ENCODE results near the gene PEX14.
"Not testable (repeated sequence)": the region's sequence is repeated elsewhere in the genome, so short reads cannot be mapped to it uniquely, and the experiment has no call there.

Gene PEX14, protein sequence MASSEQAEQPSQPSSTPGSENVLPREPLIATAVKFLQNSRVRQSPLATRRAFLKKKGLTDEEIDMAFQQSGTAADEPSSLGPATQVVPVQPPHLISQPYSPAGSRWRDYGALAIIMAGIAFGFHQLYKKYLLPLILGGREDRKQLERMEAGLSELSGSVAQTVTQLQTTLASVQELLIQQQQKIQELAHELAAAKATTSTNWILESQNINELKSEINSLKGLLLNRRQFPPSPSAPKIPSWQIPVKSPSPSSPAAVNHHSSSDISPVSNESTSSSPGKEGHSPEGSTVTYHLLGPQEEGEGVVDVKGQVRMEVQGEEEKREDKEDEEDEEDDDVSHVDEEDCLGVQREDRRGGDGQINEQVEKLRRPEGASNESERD

DNA sequence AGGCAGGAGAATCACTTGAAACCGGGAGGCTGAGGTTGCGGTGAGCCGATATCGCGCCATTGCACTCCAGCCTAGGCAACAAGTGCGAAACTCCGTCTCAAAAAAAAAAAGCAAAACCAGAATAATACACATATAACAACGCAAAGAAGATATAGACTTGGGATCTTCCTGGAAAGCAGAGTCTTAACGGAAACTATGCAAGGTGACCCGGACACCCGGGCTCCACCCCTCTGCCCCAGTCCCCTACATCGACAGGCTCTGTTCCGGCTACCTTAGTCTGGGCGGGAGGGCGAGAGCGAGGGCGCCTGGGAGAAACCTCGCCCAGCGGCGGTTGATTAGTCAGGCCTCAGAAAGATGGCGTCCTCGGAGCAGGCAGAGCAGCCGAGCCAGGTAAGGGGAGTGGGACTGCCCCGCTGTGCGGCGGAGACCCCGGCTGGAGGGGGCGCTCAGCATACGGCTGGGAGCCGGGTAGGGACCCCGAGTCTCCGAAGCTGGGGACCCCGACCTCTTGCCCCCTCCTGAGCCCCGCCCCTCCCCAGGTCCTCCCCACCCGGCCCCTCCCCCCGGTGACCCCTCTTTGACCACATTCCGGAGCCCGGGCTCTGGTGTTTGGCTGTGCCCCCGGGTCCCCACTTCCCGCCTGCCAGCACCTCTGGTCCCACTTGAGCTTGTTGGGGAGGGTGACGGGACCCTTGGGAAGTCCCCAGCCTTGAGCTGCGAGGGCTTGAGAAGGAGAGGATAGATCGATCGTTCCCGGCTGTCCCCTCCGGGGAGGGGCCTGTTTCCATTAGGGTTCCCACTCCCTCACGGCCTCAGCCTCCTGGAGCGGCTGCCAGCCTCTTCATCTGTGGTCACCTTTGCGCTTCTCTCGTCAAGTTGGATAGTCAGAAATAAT, at the start of gene PEX14:
Gene PEX14 (plus strand): TSS at position 338 of the 895 bp plus-strand sequence. CDS start 17 bp downstream, at position 355.
- peak; percentile 93 for DNase-seq (ENCODE audit: low spot score)

DNA sequence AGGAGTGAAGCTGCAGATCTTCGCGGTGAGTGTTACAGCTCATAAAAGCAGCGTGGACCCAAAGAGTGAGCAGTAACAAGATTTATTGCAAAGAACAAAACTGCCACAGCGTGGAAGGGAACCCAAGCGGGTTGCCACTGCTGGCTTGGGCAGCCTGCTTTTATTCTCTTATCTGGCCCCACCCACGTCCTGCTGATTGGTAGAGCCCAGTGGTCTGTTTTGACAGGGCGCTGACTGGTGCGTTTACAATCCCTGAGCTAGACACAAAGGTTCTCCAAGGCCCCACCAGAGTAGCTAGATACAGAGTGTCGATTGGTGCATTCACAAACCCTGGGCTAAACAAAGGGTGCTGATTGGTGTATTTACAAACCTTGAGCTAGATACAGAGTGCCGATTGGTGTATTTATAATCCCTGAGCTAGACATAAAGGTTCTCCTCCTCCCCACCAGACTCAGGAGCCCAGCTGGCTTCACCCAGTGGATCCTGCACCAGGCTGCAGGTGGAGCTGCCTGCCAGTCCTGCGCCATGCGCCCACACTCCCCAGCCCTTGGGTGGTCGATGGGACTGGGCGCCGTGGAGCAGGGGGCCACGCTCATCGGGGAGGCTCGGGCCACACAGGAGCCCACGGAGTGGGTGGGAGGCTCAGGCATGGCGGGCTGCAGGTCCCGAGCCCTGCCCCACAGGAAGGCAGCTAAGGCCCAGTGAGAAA, 48.8 kb upstream of the PEX14 start:
- DNase-seq (ENCODE audit: low spot score): not testable (repeated sequence)

DNA sequence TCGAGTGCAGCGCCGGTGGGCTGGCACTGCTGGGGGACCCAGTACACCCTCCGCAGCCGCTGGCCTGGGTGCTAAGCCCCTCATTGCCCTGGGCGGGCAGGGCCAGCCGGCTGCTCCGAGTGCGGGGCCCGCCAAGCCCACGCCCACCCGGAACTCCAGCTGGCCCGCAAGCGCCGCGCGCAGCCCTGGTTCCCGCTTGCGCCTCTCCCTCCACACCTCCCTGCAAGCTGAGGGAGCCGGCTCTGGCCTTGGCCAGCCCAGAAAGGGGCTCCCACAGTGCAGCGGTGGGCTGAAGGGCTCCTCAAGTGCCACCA, 48.3 kb upstream of the PEX14 start:
- not testable (repeated sequence) for DNase-seq (ENCODE audit: low spot score)

DNA sequence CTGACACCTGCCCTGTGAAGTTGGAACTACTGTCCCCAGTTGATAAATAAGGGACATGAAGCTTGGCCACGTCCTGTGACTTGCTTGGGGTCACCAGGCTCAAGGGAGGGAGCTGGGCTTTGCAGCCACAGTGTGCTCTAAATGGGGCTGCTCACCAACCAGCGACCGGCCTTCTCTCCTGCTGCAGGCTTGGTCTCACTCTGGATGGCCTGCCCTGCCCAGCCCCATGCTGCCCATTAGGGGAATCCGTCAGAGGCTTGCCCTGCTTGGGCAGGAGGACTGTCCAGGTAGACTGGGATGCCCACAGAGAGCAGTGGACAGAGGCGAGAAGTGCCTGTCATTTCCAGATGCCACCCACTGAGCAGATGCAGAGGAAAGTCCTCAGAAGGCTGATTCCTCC, 45.8 kb upstream of the PEX14 start:
- no peak for DNase-seq (ENCODE audit: low spot score)

DNA sequence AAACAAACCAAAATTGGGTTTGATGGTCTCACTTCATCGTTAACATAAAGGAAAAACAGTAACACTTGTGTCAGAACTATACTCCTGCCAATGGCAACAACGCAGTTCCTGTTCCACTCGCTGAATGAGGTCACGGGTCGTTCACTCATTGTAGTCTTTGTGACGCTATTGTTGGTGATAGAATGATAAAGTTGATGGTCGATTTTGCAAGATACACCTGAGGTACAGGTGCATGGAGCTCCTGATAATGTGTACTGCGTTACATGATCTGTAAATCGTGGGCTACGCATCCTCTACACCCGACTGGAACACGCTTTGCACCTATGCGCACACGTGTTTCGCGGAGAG, 44.9 kb upstream of the PEX14 start:
- DNase-seq (ENCODE audit: low spot score): no peak

DNA sequence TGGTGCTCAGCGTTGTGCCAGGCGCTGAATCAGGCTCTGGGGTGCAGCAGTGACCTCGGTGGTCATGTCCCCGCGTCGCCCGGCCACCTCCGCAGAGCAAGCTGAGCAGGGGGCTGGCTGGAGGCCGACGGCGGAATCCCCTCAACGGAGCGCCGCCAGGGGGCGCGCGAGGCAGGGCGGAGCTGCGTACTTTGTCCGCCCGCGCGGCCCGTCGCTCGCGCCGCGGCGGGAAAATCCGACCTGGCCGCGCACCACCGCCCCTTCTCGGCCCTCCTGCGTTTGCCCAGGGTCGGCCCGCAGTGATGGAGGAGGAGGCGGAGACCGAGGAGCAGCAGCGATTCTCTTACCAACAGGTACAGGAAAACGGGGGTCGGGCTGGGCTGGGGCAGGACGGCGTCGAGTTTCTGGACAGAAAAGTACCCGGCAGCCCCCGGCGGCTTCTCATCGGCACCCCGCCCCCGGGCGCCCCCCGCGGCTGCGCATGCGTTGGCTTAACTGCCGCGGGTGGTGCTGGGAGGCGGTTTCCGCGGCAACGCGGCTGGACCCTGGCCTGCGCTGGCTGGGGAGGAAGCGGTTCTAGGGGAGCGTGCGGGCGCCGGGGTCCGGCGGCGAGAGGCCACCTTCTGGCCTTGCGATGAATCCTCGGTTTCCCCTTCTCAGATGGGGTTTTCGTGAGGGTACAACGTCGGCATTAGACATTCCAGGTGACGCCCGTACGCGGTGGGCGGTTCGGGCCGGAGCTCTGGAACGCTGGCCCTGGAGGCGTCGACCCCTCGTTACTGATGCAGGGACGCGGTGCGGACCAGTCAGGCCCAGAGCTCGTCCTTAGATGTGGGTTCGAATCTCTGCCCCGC, 44.3 kb upstream of the PEX14 start, which contains the start of gene CENPS:
Gene CENPS (plus strand): TSS at position 218 of the 854 bp plus-strand sequence. CDS start 85 bp downstream, at position 303.
- DNase-seq (ENCODE audit: low spot score): peak; percentile 100

DNA sequence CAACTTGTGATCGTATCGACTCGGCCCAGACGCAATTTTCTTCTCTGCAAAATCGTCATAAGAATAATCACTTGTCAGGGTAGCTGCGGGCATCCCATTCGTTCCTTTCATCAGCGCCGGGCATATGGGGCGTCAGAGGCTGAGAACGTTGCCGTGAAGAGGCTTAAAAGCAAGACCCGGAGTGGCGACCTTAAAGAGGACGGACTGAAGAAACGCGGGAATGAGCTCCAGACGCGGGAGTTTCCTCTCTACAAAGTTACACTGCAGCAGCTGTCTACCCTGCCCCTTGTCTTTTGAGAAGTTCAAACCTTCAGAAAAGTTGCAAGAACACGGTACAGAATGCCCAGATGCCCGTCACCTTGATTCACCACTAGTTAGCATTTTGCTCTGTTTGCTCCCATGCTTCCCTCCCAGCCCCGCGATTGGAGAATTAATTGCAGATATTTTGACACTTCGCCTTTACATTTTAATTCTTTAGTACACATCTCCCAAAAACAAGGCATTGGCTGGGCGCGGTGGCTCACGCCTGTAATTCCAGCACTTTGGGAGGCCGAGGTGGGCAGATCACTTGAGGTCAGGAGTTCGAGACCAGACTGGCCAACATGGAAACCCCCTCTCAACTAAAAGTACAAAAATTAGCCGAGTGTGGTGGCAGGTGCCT, 43.5 kb upstream of the PEX14 start:
- peak; percentile 23 for DNase-seq (ENCODE audit: low spot score)

DNA sequence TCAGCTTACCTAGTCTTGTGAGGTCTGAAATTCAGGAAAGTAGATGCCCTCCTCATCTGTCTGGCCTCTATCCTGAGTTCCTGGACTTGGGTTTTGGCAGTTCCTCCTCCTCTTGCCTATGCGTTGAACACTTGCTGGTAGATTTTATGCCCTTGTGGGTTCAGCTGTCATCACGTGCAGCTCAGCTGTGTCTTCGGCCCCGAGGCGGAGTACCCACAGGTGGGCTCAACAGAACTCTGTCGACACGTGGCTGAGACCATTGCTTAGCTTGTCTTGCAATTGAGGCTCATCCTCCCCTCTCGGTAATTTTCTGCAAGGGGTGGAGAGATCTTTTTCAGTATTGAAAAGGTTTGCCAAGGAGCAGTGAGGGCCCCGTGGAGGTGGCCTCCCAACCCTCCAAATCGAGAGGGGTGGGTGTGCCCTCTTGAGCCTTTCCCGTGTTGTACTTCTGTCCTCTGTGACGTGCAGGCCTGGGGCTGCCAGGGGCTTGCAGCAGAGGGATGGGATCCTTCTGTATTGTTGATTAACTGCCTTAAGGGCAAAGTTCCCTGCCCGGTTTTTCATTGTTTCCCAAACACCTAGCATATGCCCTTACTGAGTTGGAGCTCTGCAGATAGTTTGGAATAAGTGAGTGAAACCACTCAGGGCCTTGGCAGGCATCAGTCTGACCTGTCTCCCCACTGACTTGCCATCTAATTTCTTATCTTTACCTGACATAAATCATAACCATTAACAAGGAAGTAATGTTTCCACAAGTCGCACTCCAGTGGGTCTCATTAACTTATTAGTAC, 41.6 kb upstream of the PEX14 start:
- no peak for DNase-seq (ENCODE audit: low spot score)

DNA sequence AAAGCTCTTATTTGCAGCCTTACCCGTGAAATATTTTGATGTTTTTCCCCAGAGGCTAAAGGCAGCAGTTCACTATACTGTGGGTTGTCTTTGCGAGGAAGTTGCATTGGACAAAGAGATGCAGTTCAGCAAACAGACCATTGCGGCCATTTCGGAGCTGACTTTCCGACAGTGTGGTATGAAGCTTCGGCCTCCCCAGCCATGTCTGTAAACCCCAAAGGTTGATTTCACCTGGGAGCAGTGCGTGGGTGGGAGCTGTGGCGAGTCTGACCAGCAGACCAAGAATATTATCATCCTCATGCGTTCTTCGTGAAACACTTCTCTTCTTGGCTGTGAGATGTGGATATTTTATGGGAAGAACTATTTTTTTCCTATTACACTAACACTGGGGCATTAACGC, 41.0 kb upstream of the PEX14 start:
- DNase-seq (ENCODE audit: low spot score): no peak

DNA sequence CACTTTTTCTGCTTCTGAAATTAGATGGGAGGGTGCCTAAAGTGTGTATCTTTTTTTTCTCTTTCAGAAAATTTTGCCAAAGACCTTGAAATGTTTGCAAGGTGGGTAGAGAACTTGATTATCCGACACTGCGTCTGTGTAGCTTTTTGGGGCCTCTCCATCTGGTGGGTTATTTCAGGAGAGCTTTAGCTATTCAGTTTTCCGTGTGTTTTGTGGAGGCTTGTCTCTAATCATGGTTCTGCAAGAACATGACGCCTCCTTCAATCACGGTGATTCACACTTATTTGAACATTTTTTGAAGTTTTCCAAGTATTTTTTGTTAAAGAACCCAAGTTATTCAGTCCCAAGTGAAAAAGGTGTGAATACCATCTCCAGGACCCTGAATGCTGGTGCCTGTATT, 40.2 kb upstream of the PEX14 start:
- DNase-seq (ENCODE audit: low spot score): no peak

DNA sequence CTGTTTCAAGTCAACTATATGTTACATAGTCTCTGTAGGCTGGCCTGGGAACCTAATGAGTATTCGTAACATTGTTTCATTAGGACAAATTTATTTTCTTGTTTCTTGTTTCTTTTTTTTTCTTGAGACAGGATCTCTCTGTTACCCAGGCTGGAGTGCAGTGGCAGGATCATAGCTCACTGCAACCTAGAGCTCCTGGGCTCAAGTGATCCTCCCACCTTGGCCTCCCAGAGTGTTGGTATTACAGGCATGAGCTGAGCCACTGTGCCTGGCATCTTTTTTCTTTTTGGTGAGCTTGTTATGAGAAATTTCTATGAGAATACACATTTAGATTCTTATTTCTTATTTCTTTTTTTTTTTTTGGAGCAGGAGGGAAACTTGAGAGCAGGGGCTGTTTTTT, 37.7 kb upstream of the PEX14 start:
- no peak for DNase-seq (ENCODE audit: low spot score)

DNA sequence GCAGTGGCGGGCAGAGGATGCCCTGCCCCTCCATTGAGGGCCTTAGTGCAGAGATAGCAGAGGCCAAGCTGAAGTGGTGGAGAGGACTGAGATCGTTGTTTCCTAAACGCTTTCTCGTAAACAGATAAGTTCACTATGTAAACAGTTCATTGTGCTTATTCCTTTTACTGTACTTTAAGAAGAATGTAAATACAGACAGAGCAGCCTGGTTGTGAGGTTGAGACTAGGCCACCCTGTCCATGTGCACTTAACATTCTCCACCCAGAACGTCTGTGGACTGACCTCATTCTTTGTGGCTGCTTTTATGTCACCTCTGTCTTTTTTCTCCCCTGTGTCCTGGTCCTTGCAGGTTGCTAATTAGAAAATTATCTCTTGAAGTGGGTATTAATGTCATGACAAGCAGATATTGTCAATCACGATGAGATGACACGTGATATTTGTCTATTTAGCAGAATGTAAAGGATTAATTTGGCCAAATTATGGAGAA, 36.0 kb upstream of the PEX14 start:
- no peak for DNase-seq (ENCODE audit: low spot score)

DNA sequence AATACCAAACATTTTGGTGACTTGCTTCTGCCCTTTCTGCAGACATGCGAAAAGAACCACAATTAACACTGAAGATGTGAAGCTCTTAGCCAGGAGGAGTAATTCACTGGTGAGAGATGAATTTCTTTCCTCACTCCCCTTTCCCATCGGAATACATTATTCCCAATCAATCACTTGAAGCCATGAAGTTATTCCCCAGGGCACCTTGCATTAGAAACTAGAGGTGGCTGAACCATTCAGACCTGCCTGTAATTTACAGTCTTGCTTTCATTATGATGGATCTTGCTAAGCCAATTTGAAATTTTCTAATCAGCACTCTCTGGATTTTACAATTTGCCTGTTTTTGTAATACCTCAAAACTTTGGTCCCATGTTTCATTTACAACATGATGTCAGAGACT, 34.4 kb upstream of the PEX14 start:
- DNase-seq (ENCODE audit: low spot score): no peak

DNA sequence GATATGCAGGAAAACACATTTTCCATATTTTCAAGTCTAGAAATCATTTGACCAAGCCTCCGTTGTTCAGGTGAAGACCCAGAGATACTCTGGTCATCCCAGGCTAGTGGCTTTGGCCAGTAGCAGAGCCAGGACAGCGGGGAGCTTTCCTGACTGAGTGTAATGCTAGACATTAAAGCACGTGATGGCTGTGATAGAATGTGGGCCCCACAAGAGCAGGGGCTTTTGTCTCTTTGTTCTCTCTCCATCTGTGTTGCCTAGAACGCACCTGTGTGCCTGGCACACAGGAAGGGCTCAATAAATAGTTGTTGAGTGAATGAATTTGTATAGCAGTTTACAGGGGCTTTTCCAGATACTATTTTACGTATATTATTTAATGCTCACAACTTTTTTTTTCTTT, 34.0 kb upstream of the PEX14 start:
- DNase-seq (ENCODE audit: low spot score): no peak

DNA sequence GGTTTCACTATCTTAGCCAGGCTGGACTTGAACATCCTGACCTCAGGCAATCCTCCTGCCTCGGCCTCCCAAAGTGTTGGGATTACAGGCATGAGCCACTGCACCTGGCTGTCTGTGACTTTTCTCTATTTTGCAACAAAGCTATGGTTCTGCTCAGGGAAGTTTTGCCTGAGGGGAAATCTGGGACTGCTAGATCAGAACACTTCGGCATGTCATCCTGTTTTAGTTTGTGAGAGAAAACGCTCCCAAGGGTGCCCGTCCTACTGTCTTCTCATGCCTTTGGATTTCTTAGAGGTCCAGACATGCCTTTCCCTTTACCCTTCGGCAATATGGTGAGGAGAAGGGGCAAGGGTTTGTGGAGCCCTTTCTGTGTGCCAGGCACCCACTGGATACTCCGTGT, 30.5 kb upstream of the PEX14 start:
- DNase-seq (ENCODE audit: low spot score): no peak

DNA sequence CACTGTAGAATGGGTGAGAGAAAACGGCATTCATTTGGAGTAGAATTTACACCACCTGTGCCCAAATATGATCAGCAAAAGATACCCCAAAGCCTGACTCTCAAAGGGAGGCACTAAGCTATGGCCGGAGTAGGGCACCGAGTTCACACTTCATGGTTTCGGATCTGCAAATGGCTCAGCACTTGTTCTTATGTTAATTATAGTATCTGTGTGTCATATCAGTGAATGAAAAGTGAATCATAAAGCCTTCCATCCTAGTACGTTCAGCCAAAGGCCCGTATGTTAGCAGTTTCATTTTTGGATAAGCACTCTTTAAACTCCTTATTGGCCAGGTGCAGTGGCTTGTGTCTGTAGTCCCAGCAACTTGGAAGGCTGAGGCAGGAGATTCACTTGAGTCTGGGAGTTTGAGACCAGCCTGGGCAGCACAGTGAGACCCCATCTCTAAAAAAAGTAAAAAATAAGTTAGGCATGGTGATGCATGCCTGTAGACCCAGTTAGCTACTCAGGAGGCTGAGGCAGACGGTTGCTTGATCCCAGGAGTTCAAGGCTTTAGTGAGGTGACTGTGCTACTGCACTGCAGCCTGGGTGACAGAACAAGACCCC, 29.9 kb upstream of the PEX14 start:
- DNase-seq (ENCODE audit: low spot score): no peak

DNA sequence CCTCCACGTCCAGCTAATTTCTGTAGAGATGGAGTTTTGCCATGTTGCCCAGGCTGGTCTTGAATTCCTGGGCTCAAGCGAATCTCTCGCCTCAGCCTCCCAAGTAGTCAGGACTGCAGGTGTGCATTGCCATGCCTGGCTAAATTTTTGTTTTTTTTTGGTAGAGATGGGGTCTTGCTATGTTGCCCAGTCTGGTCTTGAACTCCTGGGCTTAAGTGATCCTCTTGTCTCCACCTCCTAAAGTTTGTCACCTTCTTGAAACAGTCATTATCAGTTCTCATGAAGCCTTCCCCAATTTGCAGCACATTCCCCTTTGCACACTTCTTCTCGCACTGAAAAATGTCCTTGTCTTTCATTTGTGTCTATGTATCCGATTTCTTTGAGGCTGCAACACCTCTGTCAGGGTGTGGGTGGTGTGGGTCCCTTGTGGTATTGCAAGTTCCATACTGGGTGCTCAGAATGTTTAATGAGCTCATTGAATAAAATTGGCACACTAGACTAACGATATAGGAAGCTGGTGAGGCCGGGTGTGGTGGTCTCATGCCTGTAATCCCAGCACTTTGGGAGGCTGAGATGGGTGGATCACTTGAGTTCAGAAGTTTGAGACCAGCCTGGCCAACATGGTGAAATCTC, 27.8 kb upstream of the PEX14 start:
- DNase-seq (ENCODE audit: low spot score): no peak

DNA sequence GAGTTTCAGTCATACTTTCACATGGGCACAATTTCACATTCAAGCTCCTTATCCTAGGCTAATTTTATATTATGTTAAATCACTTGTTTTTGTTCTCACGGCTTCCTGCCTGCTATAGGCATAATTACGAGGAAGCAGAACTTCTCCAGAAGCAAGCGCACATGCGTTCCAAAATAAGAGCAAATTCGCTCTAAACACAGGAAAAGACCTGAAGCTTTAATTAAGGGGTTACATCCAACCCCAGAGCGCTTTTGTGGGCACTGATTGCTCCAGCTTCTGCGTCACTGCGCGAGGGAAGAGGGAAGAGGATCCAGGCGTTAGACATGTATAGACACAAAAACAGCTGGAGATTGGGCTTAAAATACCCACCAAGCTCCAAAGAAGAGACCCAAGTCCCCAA, 25.0 kb upstream of the PEX14 start, which contains the start of gene CORT:
Gene CORT (plus strand): TSS at position 281 of the 400 bp plus-strand sequence. CDS start 193 bp downstream, outside the sequence.
- DNase-seq (ENCODE audit: low spot score): no peak

DNA sequence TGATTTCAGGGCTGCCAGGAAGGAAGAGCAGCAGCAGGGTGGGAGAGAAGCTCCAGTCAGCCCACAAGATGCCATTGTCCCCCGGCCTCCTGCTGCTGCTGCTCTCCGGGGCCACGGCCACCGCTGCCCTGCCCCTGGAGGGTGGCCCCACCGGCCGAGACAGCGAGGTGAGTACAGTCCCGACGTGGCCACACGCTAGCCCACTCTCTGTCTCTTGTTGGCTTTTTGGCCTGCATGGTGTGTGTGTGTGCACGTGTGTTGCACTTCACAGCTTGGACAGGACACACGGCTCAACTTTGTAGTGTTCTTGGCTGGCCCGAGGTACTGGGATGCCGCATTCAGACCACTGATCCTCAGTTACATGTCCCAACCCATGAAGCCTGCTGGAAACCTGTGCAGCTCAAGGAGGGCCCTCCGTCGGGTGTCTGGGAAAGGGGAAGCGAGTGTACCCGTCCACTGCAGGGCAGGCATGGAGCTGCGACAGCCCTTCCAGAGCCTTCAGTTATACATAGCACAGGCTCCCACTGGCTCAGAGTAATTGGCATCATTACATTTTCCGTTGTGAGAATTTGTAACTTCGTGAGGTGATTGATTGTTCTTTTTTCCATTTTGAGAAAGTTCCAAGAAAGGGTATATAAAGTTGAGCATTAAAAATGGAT, 24.5 kb upstream of the PEX14 start:
- DNase-seq (ENCODE audit: low spot score): no peak

Measured in AG08395 (cell line).